ENCODE measurements around the gene SPON1.

Gene SPON1

DNA sequence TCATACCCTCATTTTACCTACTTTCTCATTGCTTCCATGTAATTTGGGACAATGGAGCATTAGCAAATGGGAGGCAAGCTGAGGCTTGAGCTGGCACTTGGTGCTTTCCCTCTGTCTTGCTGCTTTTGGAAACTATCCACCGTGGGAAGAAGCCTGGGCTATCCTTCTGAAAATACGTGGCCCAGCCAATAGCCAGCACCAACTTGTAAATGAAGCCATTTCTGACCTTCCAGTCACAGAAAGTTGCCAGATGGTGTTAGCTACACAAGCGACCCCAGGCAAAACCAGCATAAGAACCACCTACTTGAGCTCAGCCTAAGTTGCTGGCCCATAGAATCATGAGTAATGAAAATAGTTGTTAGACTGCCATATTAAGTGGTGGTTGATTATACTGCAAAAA lies 18.5 kb upstream of the SPON1 start:
- Histone ChIP-seq H3K9ac (ENCODE audit: low read length in 2 of 2) (no peak overlapping the region), H3K36me3 (ENCODE audit: control insufficient read depth in 2 of 2, insufficient read depth in 2 of 2, low read length in 2 of 2) (no peaks in the 10 kb centered on the region), H3K27me3 (ENCODE audit: control insufficient read depth in 1 of 2, insufficient read depth in 2 of 2, low read length in 2 of 2) (peaks cover 0 to 4% of the 10 kb centered on the region in 2 donors), H3K4me3 (ENCODE audit: low read length in 2 of 2) (no peak overlapping the region), H3K9me3 (ENCODE audit: control insufficient read depth in 2 of 2, low read length in 2 of 2) (no peaks in the 10 kb centered on the region), H3K27ac (ENCODE audit: low read length) (no peak overlapping the region), H3K4me1 (ENCODE audit: control insufficient read depth, insufficient read depth, low read length) (no peaks in the 10 kb centered on the region)

DNA sequence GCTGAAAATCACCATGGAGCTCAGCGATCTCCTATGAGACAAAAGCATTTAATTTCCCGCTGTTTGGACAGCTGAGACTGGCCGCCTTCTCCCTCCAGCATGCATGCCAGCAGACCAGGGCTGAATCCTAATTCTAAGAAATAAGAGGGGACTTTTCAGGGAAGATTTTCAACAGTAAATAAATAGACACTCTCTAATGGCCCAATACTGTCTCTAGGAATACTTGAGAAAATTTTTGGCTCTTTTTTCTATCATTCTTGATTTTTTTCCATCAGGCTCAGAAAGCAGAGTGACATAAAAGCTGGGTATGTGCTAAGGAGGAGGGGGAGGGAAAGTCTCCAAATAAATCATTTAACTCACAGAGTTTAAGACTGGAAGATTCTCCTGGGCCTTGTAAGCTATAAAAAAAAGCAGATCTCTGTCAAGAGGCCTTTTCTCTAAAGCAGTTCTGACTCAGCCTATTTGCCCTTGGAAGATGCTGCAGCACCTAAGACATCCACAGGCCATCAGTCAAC lies 17.6 kb upstream of the SPON1 start:
- Histone ChIP-seq H3K27me3 (ENCODE audit: control insufficient read depth in 1 of 2, insufficient read depth in 2 of 2, low read length in 2 of 2) (peaks cover 0 to 2% of the 10 kb centered on the region in 2 donors), H3K36me3 (ENCODE audit: control insufficient read depth in 2 of 2, insufficient read depth in 2 of 2, low read length in 2 of 2) (no peaks in the 10 kb centered on the region), H3K9me3 (ENCODE audit: control insufficient read depth in 2 of 2, low read length in 2 of 2) (no peaks in the 10 kb centered on the region), H3K27ac (ENCODE audit: low read length) (no peak overlapping the region), H3K9ac (ENCODE audit: low read length in 2 of 2) (no peak overlapping the region), H3K4me1 (ENCODE audit: control insufficient read depth, insufficient read depth, low read length) (no peaks in the 10 kb centered on the region), H3K4me3 (ENCODE audit: low read length in 2 of 2) (no peak overlapping the region)

DNA sequence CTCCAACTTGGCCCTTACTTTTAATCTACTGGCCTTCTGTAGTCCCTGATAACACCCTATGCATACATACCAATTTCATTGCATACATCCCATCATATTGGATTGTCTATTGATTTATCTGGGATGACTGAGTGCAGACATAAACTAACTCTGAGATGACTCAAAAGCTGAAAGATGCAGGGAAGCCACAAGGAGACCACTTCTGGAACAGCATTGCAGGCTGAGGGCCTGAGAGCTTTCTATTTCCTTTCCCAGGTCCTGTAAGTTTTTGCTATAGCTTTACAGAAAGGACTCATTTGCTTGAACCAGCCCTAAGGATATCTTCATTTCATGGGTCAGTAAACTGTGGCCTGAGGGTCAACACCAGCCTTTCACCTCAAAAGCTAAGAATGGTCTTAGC lies 15.1 kb upstream of the SPON1 start:
- Histone ChIP-seq H3K4me3 (ENCODE audit: low read length in 2 of 2) (no peak overlapping the region), H3K4me1 (ENCODE audit: control insufficient read depth, insufficient read depth, low read length) (no peaks in the 10 kb centered on the region), H3K27me3 (ENCODE audit: control insufficient read depth in 1 of 2, insufficient read depth in 2 of 2, low read length in 2 of 2) (peaks cover 0 to 2% of the 10 kb centered on the region in 2 donors), H3K27ac (ENCODE audit: low read length) (no peak overlapping the region), H3K9ac (ENCODE audit: low read length in 2 of 2) (no peak overlapping the region), H3K36me3 (ENCODE audit: control insufficient read depth in 2 of 2, insufficient read depth in 2 of 2, low read length in 2 of 2) (no peaks in the 10 kb centered on the region), H3K9me3 (ENCODE audit: control insufficient read depth in 2 of 2, low read length in 2 of 2) (no peaks in the 10 kb centered on the region)

GRCh38 chr11:13949876-13950275 lies 12.6 kb upstream of the SPON1 start:
- Histone ChIP-seq H3K4me3 (ENCODE audit: low read length in 2 of 2) (no peak overlapping the region), H3K4me1 (ENCODE audit: control insufficient read depth, insufficient read depth, low read length) (no peaks in the 10 kb centered on the region), H3K9me3 (ENCODE audit: control insufficient read depth in 2 of 2, low read length in 2 of 2) (no peaks in the 10 kb centered on the region), H3K27me3 (ENCODE audit: control insufficient read depth in 1 of 2, insufficient read depth in 2 of 2, low read length in 2 of 2) (peaks cover 0 to 2% of the 10 kb centered on the region in 2 donors), H3K9ac (ENCODE audit: low read length in 2 of 2) (no peak overlapping the region), H3K27ac (ENCODE audit: low read length) (no peak overlapping the region), H3K36me3 (ENCODE audit: control insufficient read depth in 2 of 2, insufficient read depth in 2 of 2, low read length in 2 of 2) (no peaks in the 10 kb centered on the region)

GRCh38 chr11:13952221-13952620 lies 10.3 kb upstream of the SPON1 start:
- Histone ChIP-seq H3K36me3 (ENCODE audit: control insufficient read depth in 2 of 2, insufficient read depth in 2 of 2, low read length in 2 of 2) (no peaks in the 10 kb centered on the region), H3K4me3 (ENCODE audit: low read length in 2 of 2) (no peak overlapping the region), H3K9ac (ENCODE audit: low read length in 2 of 2) (no peak overlapping the region), H3K9me3 (ENCODE audit: control insufficient read depth in 2 of 2, low read length in 2 of 2) (no peaks in the 10 kb centered on the region), H3K27me3 (ENCODE audit: control insufficient read depth in 1 of 2, insufficient read depth in 2 of 2, low read length in 2 of 2) (peaks cover 0 to 2% of the 10 kb centered on the region in 2 donors), H3K4me1 (ENCODE audit: control insufficient read depth, insufficient read depth, low read length) (peaks cover 6% of the 10 kb centered on the region), H3K27ac (ENCODE audit: low read length) (no peak overlapping the region)

DNA sequence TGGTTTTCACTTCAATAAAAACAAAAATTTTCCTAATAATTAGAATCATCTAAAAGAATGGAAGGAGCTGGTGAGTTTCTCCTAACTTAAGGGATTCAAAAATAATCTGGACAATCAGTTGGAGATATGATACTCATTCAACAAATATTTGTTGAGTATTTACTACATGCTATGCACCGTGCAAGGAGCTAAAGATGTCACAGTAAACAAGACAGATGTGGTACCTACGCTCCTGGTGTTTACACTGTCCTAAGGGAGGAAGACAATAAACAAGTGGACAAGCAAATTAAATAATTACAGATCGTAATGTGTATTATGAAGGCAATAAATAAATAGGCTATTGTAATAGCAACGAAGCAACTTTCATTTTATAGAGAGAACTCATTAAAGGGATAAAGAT lies 9.9 kb upstream of the SPON1 start:
- Histone ChIP-seq H3K36me3 (ENCODE audit: control insufficient read depth in 2 of 2, insufficient read depth in 2 of 2, low read length in 2 of 2) (no peaks in the 10 kb centered on the region), H3K4me3 (ENCODE audit: low read length in 2 of 2) (no peak overlapping the region), H3K9ac (ENCODE audit: low read length in 2 of 2) (no peak overlapping the region), H3K9me3 (ENCODE audit: control insufficient read depth in 2 of 2, low read length in 2 of 2) (no peaks in the 10 kb centered on the region), H3K27ac (ENCODE audit: low read length) (no peak overlapping the region), H3K4me1 (ENCODE audit: control insufficient read depth, insufficient read depth, low read length) (peaks cover 6% of the 10 kb centered on the region), H3K27me3 (ENCODE audit: control insufficient read depth in 1 of 2, insufficient read depth in 2 of 2, low read length in 2 of 2) (peaks cover 0 to 2% of the 10 kb centered on the region in 2 donors)

DNA sequence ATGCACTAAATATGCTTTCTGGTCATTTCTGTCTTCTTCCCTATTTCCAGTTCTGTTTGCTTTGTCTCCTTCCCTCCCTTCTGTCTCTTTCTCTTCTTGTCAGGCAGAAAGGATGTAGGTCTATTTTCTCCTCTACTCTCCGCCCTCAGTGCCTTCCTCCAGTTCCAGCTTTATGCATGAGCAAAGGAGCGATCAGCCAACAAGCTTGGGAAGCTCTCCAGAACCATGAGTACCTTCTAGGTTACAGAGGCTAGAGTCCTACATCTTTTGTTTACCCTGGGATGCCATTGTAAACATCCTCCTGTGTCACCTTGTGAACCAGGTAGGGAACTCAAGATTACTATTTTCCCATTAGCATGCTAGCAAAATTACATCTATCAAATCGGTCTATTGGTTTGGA lies 7.9 kb upstream of the SPON1 start:
- peaks cover 0 to 2% of the 10 kb centered on the region in 2 donors for H3K27me3 ChIP-seq (ENCODE audit: control insufficient read depth in 1 of 2, insufficient read depth in 2 of 2, low read length in 2 of 2)
- H3K4me3 ChIP-seq (ENCODE audit: low read length in 2 of 2), result no peak overlapping the region
- H3K27ac ChIP-seq (ENCODE audit: low read length), result no peak overlapping the region
- peaks cover 6% of the 10 kb centered on the region for H3K4me1 ChIP-seq (ENCODE audit: control insufficient read depth, insufficient read depth, low read length)
- H3K36me3 ChIP-seq (ENCODE audit: control insufficient read depth in 2 of 2, insufficient read depth in 2 of 2, low read length in 2 of 2), result no peaks in the 10 kb centered on the region
- H3K9ac ChIP-seq (ENCODE audit: low read length in 2 of 2), result no peak overlapping the region
- no peaks in the 10 kb centered on the region for H3K9me3 ChIP-seq (ENCODE audit: control insufficient read depth in 2 of 2, low read length in 2 of 2)

DNA sequence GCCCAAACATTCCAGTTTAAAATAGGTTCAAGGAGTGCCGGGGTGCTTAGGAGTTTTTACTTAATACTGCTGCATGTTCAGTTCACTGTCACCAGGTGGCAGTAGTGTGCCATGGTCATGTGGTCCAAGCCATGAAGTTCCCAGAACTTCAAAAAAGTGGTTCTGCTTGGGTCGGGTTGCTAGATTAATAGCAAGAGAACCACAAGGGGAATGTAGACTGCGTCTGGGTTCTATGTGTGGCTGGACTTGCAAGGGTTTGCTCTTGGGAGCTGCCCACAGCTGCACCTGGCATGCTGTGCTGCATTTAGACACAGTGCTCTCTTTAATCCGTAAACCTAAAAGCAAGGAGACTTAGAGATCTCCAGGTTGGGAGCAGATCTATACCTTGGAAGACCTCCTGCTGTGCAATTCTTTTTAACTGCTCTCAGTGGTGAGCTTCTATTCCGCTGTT lies 6.5 kb upstream of the SPON1 start:
- Histone ChIP-seq H3K4me1 (ENCODE audit: control insufficient read depth, insufficient read depth, low read length) (peaks cover 6% of the 10 kb centered on the region), H3K27ac (ENCODE audit: low read length) (no peak overlapping the region), H3K9me3 (ENCODE audit: control insufficient read depth in 2 of 2, low read length in 2 of 2) (no peaks in the 10 kb centered on the region), H3K27me3 (ENCODE audit: control insufficient read depth in 1 of 2, insufficient read depth in 2 of 2, low read length in 2 of 2) (peaks cover 0 to 2% of the 10 kb centered on the region in 2 donors), H3K4me3 (ENCODE audit: low read length in 2 of 2) (no peak overlapping the region), H3K36me3 (ENCODE audit: control insufficient read depth in 2 of 2, insufficient read depth in 2 of 2, low read length in 2 of 2) (no peaks in the 10 kb centered on the region), H3K9ac (ENCODE audit: low read length in 2 of 2) (no peak overlapping the region)

GRCh38 chr11:13956988-13957387 lies 5.5 kb upstream of the SPON1 start:
- Histone ChIP-seq H3K4me1 (ENCODE audit: control insufficient read depth, insufficient read depth, low read length) (peaks cover 10% of the 10 kb centered on the region), H3K9ac (ENCODE audit: low read length in 2 of 2) (no peak overlapping the region), H3K27me3 (ENCODE audit: control insufficient read depth in 1 of 2, insufficient read depth in 2 of 2, low read length in 2 of 2) (peaks cover 0 to 2% of the 10 kb centered on the region in 2 donors), H3K27ac (ENCODE audit: low read length) (no peak overlapping the region), H3K36me3 (ENCODE audit: control insufficient read depth in 2 of 2, insufficient read depth in 2 of 2, low read length in 2 of 2) (no peaks in the 10 kb centered on the region), H3K9me3 (ENCODE audit: control insufficient read depth in 2 of 2, low read length in 2 of 2) (no peaks in the 10 kb centered on the region), H3K4me3 (ENCODE audit: low read length in 2 of 2) (no peak overlapping the region)

- Histone ChIP-seq H3K27me3 (ENCODE audit: control insufficient read depth in 1 of 2, insufficient read depth in 2 of 2, low read length in 2 of 2) (no peaks in the 10 kb centered on the region), H3K36me3 (ENCODE audit: control insufficient read depth in 2 of 2, insufficient read depth in 2 of 2, low read length in 2 of 2) (no peaks in the 10 kb centered on the region), H3K4me3 (ENCODE audit: low read length in 2 of 2) (no peak overlapping the region), H3K9me3 (ENCODE audit: control insufficient read depth in 2 of 2, low read length in 2 of 2) (no peaks in the 10 kb centered on the region), H3K4me1 (ENCODE audit: control insufficient read depth, insufficient read depth, low read length) (peaks cover 20% of the 10 kb centered on the region), H3K27ac (ENCODE audit: low read length) (no peak overlapping the region), H3K9ac (ENCODE audit: low read length in 2 of 2) (no peak overlapping the region)
These were observed 3.7 kb upstream of the SPON1 start for GRCh38 chr11:13958641-13959400.

DNA sequence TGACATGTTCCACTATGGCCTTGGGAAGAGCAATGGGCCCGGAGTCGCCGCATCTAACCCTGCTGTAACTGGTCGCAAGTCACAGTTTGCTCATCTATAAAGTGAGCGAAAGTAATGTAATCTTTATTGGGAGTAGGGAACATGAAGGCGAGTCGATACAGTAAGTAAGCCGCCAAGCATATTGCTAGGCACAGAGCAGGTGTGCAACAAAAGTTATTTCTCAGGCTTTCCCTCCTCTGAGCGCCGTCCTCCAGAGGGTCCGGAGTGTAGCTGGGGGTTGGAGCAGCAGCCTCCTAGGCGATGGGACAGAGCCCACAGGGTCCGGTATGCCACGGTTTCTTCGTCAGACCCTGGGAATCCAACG lies 343 bp upstream of the SPON1 start:
- peaks cover 29% of the 10 kb centered on the region for H3K4me1 ChIP-seq (ENCODE audit: control insufficient read depth, insufficient read depth, low read length)
- no peaks in the 10 kb centered on the region for H3K36me3 ChIP-seq (ENCODE audit: control insufficient read depth in 2 of 2, insufficient read depth in 2 of 2, low read length in 2 of 2)
- peak overlapping the region; percentile 66 to 87 for H3K9ac ChIP-seq (ENCODE audit: low read length in 2 of 2)
- H3K4me3 ChIP-seq (ENCODE audit: low read length in 2 of 2), result peak overlapping the region; percentile 83 to 91
- H3K27me3 ChIP-seq (ENCODE audit: control insufficient read depth in 1 of 2, insufficient read depth in 2 of 2, low read length in 2 of 2), result no peaks in the 10 kb centered on the region
- peak overlapping the region; percentile 88 for H3K27ac ChIP-seq (ENCODE audit: low read length)
- no peaks in the 10 kb centered on the region for H3K9me3 ChIP-seq (ENCODE audit: control insufficient read depth in 2 of 2, low read length in 2 of 2)
